HG02763 (cell line): ENCODE measurements around the gene GALR2.
"Not testable (repeated sequence)": the region's sequence is repeated elsewhere in the genome, so short reads cannot be mapped to it uniquely, and the experiment has no call there.

Source experiments
- ATAC-seq: cut with Tn5 transposase; IDR thresholded peaks from one replicate; pipeline ENCODE4 v1.9.1; 2021; ENCODE audit warnings: mild to moderate bottlenecking, moderate library complexity; ENCODE audit not compliant: unreplicated experiment

GALR2 gene

GRCh38 chr17:76074390-76075363, at the start of gene GALR2:
Gene GALR2 (plus strand): TSS chr17:76074781. CDS start chr17:76074884, 103 bp downstream.
- no peak for ATAC-seq

- ATAC-seq, result no peak
These were observed 49.3 kb upstream of the GALR2 start for GRCh38 chr17:76025294-76025693.

- ATAC-seq, result no peak
These were observed 47.8 kb upstream of the GALR2 start for GRCh38 chr17:76026714-76027158.

GRCh38 chr17:76027159-76027839, 47.3 kb upstream of the GALR2 start, which contains the start of gene EVPL:
Gene EVPL (minus strand): TSS chr17:76027306. CDS start chr17:76027198, 108 bp downstream.
- no peak for ATAC-seq

- no peak for ATAC-seq
These were observed 42.4 kb upstream of the GALR2 start for GRCh38 chr17:76032073-76032779.

GRCh38 chr17:76032780-76033108, 41.8 kb upstream of the GALR2 start:
- no peak for ATAC-seq

- ATAC-seq, result no peak
These were observed 41.4 kb upstream of the GALR2 start for GRCh38 chr17:76033139-76033538.

- no peak for ATAC-seq
These were observed 39.9 kb upstream of the GALR2 start for GRCh38 chr17:76034428-76035350.

- no peak for ATAC-seq
These were observed 37.9 kb upstream of the GALR2 start for GRCh38 chr17:76036497-76037261.

- no peak for ATAC-seq
These were observed 36.5 kb upstream of the GALR2 start for GRCh38 chr17:76038050-76038449.

GRCh38 chr17:76039121-76039520, 35.5 kb upstream of the GALR2 start:
- no peak for ATAC-seq

GRCh38 chr17:76040376-76040775, 34.2 kb upstream of the GALR2 start:
- no peak for ATAC-seq

- ATAC-seq, result not testable (repeated sequence)
These were observed 31.7 kb upstream of the GALR2 start for GRCh38 chr17:76042868-76043267.

GRCh38 chr17:76044475-76045007, 30.0 kb upstream of the GALR2 start:
- ATAC-seq, result not testable (repeated sequence)

- ATAC-seq, result no peak
These were observed 28.5 kb upstream of the GALR2 start for GRCh38 chr17:76046064-76046463.

GRCh38 chr17:76048025-76048605, 26.5 kb upstream of the GALR2 start:
- no peak for ATAC-seq

GRCh38 chr17:76048711-76049110, 25.9 kb upstream of the GALR2 start:
- no peak for ATAC-seq

GRCh38 chr17:76049239-76049638, 25.3 kb upstream of the GALR2 start:
- ATAC-seq, result no peak
